Omental fat pad (tissue), 4 donors: ENCODE measurements around the gene LRP8. TPM values are rescaled to one million over a fixed set of nuclear protein-coding genes. Genes with fewer than 3 reads are reported as not detected.
"Not testable (repeated sequence)": the region's sequence is repeated elsewhere in the genome, so short reads cannot be mapped to it uniquely, and the experiment has no call there.

ENCODE experiments used
- ATAC-seq: fragments of 150-250 bp; one replicate; pipeline ENCODE4 v1.9.1; 2016; ENCODE audit warnings: mild to moderate bottlenecking, moderate library complexity; ENCODE audit not compliant: low FRiP score
- DNase-seq: peaks from one replicate; pipeline ENCODE4 v3.0.0-alpha.2; 2019; ENCODE audit warnings: low spot score
- total RNA-seq, 4 donors: library from RNA; depleted of rRNA; stranded (reverse); fragments of >200 nt; gene quantifications; one replicate each; pipeline ENCODE4 v1.1.0, GENCODE V29; 2016
- TF ChIP-seq, protein P1 (sequence below), 3 donors: fragments of 450-650 bp; IDR thresholded peaks; one replicate each; pipeline ENCODE4 v1.5.1; 2016 to 2017; ENCODE audit warnings: antibody characterized with exemption in 3 of 3, mild to moderate bottlenecking in 3 of 3, moderate library complexity in 2 of 3

Gene LRP8
- total RNA-seq, 4 donors from 2014 or later = 1.6 to 22.0 (median 7.4) TPM

- ATAC-seq = no peak
- TF ChIP-seq, protein P1, sequence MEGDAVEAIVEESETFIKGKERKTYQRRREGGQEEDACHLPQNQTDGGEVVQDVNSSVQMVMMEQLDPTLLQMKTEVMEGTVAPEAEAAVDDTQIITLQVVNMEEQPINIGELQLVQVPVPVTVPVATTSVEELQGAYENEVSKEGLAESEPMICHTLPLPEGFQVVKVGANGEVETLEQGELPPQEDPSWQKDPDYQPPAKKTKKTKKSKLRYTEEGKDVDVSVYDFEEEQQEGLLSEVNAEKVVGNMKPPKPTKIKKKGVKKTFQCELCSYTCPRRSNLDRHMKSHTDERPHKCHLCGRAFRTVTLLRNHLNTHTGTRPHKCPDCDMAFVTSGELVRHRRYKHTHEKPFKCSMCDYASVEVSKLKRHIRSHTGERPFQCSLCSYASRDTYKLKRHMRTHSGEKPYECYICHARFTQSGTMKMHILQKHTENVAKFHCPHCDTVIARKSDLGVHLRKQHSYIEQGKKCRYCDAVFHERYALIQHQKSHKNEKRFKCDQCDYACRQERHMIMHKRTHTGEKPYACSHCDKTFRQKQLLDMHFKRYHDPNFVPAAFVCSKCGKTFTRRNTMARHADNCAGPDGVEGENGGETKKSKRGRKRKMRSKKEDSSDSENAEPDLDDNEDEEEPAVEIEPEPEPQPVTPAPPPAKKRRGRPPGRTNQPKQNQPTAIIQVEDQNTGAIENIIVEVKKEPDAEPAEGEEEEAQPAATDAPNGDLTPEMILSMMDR (IDR thresholded peaks at IDR 0.05) = no peak
These were observed 41.7 kb downstream of the LRP8 start for GRCh38 chr1:53285969-53286760.

DNA sequence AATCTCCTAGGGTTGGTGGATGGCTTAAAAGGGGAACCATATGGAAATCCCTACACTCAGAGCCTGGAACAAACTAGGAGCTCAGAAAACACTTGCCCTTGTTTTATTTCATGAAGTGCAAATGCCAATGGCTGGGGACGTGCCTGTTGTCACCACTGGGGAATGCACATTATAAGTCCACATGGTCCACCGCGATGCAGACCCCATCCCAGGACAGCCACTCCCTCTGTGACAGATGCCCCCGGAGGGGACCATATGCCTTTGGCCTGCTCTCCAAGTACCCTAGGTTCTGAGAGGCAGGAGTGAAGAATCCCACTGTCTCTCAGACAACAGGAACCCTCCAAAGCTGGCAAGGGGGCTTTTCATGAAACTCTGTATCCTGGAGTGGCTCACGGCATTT is 42.3 kb downstream of the LRP8 start:
- TF ChIP-seq, protein P1 (IDR thresholded peaks at IDR 0.05) = no peak

More at GRCh38 chr1:53285969-53286760, 41.7 kb downstream of the LRP8 start:
- no peak for DNase-seq

GRCh38 chr1:53284224-53285020 is 43.4 kb downstream of the LRP8 start:
- TF ChIP-seq, protein P1 (IDR thresholded peaks at IDR 0.05) = no peak
- DNase-seq = no peak
- no peak for ATAC-seq

More for the DNA sequence above, 42.3 kb downstream of the LRP8 start:
- no peak for DNase-seq
- ATAC-seq = no peak

DNA sequence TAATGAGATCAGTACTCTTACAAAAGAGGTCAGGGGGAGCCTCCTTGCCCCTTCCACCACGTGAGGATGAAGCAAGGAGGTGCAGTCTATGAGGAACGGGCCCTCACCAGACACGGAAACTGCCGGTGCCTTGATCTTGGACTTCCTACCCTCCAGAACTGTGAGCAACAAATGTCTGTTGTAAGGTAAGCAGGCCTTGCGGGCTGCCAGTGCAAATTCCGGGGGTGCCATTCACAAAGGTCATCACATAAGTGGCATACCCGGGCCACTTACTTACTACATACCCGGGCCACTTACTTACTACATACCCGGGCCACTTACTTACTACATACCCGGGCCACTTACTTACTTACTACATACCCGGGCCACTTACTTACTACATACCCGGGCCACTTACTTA is 44.7 kb downstream of the LRP8 start:
- ATAC-seq, DNase-seq: not testable (repeated sequence)

- DNase-seq = no peak
- ATAC-seq = no peak
- TF ChIP-seq, protein P1 (IDR thresholded peaks at IDR 0.05) = no peak
These were observed 46.7 kb downstream of the LRP8 start for GRCh38 chr1:53281133-53281532.

DNA sequence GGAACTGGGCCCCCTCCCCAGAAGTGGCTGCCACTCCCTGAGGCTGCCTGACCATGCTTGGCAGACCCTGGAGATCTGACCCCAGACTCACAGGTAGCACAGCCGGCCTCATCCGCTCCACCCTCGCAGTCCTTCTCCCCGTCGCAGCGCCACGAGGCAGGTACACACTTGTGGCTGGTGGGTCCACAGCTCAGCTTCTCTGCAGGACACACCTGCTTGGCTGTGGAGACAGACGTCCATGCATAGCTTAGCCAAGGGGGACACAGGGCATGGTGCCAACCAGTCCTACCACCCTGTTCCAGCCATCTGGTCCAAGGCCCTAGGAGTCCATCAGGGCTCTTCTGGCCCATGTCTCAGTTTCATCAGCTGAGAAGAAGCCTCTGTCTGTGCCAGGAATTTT is 47.4 kb downstream of the LRP8 start:
- DNase-seq (no peak), ATAC-seq (no peak)
- TF ChIP-seq, protein P1 (IDR thresholded peaks at IDR 0.05) = no peak

DNA sequence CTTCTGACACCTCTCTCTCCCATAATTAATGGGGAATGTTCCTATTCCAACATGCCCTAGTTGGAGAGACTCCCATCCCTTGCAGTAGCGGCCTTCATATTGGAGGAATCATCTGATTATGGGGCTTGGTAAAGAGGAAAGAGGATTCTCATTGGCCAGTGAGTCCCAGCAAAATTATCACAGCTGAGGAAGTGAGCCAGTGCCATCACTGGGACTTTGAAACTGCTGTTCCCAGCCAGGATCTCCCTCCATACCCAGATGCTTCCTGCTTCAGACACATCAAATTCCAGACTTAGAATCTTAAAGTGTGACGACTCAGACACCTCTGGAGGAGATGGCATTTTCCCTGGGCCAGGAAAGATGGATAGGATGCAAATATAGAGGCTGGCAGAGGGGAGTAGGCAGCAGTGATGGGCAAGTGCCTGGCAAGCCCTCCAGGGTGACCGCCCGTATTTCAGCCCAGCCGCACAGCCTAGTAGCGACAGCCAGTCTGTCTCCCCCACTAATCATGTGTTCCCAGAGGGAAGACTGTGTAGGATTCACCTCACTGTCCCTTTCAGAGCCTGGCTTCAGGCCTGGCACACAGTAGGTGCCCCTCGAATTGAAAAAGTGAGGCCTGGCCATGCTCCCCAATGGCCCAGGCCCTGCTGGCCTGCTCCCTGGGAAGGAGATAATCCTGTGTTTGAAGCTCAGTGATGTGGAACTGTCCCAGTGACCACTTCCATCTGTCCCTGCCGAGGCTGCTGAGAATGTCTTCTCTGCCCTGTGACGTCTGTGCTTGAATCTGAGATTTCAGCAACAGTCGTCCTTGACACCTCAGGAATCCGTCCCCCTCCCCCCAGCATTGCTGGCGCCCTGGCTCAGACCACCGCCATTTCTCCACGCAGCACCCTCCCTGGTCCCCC is 48.3 kb downstream of the LRP8 start:
- DNase-seq = no peak
- TF ChIP-seq, protein P1 (IDR thresholded peaks at IDR 0.05) = no peak
- ATAC-seq = no peak
